Posterior cingulate gyrus (tissue), 11 donors: ENCODE results near the gene PEA15.

Source experiments
- DNase-seq, 10 donors: peaks; one replicate each; pipeline versions ENCODE4 v3.0.0 to v3.0.0-alpha.2; 2020 to 2021; ENCODE audit warnings: mixed read lengths in 3 of 10
- intact Hi-C: fragments of 100-400 bp; cut with DNase I; formaldehyde crosslinking; loops from one replicate; pipeline ENCODE4 v1.15.1; 2023

The PEA15 gene

DNA sequence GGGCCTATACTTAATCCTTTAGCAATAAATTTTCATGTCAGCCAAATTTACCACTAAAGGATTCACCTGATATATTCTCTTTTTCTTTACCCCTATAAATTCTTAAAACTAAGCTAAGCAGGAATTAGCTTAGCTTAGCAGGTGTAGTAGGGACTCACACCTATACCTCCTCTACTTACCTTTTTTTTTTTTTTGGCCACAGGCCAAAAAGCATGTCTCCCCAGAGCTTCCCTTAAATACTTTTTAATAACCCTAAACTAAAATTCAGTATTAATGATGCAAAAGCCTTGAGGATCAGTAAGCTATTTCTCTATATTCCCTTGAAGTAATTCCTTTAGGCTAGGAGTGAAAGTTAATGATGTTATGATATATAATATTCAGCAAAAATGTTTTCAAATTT is 23.2 kb downstream of the PEA15 start:
- no peak for DNase-seq
- intact Hi-C loops, result no loop called here

DNA sequence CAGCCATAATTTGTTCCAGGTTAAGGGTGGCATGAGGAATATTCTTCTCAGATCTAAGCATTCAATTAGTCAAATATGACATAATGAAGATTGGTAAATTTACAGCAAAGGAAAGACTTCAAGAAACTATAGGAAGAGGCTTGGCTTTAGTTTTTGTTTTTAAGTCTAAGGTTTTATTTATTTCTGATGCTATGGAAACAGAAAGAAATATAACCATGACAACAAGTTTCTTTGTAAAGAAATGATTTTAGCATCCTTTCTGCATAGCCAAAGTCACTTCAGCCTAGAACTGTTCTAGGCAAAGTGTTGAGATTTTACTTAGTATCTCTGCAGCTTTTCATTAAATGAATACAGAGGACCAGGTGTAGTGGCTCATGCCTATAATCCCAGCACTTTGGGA is 27.7 kb downstream of the PEA15 start:
- intact Hi-C loops, result no loop called here

DNA sequence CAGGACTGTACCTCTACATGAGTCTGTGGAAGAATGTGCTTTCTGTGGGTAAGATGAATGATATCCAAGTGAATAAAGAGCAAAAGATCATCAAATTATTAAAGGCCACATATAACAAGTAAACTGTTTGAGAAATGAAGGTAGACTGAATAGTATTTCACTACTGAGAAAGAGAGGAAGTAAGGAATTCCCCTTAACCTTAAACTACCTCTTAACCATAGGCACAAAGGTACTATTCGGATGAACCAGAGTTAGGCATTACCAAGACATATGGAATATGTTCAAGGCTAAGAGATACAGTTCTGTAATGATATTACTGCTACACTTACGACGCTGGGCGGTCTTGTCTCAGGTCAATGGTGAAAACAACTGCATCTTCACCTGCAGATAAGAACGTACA is 31.6 kb downstream of the PEA15 start:
- intact Hi-C loops, result no loop called here
- no peak for DNase-seq

More for the DNA sequence above, 27.7 kb downstream of the PEA15 start:
- no peak for DNase-seq

DNA sequence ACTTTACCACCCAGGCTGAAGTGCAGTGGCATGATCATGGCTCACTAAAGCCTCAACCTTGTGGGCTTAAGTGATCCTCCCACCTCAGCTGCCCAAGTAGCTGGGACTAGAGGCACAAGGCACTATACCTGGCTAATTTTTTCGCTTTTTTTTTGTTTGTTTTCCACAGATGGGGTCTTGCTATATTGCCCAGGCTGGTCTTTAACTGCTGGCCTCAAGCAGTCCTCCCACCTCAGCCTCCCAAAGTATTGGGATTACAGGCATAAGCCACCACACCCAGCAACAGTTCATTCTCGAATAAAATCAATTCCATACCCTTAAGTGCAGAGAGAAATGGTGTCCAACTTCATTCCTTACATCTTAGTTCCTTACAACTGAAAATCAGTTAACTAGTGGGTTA is 32.4 kb downstream of the PEA15 start:
- no peak for DNase-seq
- intact Hi-C loops, result no loop called here

DNA sequence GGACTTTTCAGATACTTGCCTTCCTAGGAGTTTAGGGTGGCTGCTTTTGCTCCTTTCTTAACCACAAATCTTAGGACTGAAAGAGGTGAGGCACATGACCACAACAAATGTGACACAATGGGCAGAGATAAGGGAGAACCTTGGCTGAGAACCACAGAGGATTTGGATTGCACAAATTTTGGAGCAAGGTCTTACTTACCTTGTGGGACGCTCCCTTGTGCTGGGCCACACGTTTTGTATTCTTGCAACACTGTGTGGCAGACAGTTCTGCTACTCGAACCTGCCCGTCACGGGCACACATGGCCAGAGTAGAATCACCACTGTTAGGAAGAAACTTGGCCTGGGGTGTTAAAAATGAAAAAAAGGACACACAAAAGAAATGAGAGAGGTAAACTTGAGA is 33.2 kb downstream of the PEA15 start:
- intact Hi-C loops, result no loop called here
- DNase-seq, result no peak

DNA sequence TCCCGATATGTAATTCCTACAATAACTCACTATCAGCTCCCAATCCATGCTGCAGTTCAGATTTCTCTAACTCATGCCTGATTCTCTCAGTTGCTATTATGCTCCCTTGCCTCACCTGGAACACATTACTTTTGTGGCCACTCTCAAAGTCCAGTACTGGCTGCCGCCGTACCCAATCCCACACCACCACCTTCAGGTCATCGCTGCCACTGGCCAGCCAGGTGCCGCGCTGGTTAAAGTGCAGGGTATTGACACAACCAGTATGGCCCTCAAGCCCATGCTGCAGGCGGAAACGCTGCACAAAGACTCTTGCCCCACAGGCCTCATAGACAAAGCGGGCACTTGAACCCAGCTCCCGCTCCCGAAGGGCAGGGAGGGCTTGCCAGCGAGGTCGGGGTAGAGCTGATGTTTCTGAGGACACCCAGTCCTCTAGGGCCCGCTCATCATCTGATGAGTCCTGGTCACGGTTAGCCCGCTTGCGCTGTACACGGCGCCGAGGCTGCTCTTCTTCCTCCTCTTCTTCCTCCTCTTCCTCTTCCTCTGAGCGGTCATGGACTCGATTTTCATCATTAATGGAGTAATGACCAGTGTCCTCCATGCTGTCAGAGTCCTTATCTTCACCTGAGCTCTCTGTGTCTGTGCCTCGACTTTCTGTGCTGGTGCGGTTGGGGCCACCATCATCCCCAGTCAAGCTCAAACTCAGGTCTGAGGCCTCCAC is 34.6 kb downstream of the PEA15 start:
- DNase-seq, result peak in 1 of 10 donors; percentile 73
- intact Hi-C loops, result no loop called here

DNA sequence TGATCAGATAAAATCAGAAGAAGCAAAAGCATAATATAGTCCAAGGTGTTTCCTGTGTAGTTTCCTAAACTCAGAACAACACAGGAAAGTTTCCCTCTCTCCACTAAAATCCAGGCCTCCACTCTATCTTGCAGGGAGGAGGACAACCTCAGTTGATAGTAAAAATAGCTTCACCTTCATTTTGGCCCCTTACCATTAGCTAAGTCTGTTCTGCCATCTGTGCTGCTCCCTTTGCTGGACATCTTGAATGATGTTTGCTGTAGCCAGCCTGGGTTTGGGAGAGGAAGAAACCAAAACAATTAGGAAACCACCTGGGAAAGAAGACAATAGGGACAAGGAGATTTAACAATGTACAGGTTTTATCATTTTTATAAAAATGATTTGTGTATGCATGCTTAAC is 38.6 kb downstream of the PEA15 start:
- DNase-seq, result no peak
- intact Hi-C loops, result no loop called here

DNA sequence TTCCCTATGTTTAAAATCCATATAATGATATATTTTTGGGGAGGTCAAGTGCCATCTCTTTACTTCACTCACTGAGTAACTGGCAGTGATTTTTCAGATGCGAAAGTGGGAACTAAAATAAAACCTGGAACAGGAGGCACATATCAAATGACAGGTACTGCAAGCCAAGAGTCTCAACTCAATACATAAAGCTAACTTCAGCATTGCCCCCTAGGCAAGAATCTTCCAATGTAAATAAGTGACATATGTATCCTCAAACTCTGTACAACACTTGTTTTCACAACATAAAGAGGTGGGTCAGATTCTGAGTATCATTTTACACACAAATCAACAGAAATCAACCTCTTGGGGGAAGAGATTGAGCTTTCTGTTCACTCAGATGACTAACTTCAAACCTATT is 39.0 kb downstream of the PEA15 start:
- no peak for DNase-seq
- intact Hi-C loops, result no loop called here

DNA sequence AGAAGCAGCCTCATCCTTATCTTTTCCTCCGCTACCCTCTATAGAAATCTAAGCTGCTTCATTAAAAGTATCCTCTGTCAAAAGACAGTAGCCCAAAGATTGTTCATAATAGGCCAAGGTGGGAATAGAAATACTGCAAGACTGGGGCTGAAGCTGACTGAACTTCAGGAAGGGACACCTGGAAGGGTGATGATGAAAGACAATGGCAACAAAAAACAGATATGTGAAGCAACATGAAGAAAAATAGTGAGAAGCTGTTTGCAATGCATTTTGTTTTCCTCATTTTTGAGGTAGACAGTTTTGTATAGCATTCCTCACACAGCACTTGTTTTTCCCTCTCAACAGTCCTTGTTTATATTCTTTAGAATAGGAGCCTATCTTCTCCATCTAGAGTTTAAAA is 40.2 kb downstream of the PEA15 start:
- DNase-seq, result no peak
- intact Hi-C loops, result no loop called here

DNA sequence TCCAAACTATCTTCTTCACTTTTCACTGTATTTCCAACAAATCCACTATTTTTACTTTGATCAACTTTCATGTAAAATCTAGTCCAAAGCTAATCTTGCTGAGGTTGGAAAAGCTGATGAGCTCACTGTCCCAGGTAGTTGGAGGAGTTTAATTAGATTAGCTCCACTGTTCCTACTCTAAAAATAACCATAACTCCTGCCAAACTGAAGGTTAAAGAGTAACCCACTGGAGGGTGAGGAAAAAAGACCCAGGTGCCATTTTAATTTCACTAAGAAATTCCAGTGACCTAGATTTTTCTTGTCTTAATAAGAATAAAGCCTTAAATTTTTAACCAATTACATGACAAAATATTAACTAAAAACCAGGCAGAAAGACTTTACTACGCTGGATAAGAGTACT is 41.9 kb downstream of the PEA15 start:
- intact Hi-C loops, result no loop called here
- DNase-seq, result no peak

DNA sequence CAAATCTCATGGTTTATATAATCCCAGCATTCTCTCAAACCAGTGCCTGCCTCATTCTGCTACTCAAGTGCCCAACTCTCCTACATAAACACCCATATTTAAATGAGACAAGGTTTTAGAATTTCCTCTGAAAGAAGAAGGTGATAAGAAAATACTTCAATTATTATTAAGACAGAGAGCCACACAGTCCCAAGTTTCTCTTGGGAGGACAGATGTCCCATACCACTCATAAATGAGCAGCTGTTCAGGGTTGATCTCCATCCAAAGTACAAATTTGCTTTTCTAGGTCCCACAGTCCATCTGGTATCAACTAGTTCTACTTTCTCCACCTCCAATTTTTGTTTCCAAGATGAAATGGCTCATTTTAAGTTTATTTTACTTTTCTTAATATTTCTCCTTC is 45.8 kb downstream of the PEA15 start:
- intact Hi-C loops, result loop anchor here (5.0 kb wide), 2 partner anchors 44 to 164 kb away; partner anchors contain the start of gene PEA15
- DNase-seq, result no peak

DNA sequence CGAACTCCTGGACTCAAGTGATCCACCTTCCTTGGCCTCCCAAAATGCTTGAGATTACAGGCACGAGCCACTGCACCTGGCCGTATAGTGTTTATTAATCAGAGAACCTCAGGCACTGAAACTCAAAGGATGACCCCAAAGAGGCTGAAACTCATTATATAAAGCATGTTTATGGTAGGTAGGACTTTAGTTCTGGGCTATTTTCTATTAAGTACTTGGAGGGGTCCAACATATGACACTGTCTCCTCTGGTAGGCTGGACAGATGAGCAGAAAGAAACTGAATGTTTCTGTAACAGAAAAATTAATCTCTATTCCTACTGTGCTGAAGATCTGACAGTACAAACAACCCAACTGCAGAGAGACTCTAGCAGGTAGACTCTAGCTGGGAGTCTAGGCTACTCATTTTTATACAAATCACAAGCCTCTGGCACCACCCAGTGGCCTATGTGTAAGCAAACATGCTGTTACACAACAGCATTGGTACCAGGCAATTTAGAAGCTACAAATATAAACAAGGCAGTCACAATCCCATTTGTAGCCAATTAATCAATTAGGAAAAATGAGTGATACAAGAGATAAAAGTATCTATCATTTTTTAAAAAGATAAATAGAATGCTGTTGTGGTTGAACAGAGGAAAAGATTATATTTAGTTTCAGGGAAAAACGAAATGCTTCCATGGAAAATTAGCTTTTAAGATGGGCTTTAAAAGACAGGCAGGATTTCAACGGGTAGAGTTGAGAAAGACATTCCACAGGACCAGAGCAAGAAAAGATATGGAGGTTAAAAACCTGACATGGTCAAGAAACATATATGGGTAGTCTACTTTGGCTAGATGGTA is 46.7 kb downstream of the PEA15 start:
- peak in 9 of 10 donors; percentile 32 to 93 (median 78) for DNase-seq
- intact Hi-C loops, result loop anchor here (1.0 to 5.0 kb wide), 4 partner anchors 45 to 165 kb away; partner anchors contain the start of gene PEA15

DNA sequence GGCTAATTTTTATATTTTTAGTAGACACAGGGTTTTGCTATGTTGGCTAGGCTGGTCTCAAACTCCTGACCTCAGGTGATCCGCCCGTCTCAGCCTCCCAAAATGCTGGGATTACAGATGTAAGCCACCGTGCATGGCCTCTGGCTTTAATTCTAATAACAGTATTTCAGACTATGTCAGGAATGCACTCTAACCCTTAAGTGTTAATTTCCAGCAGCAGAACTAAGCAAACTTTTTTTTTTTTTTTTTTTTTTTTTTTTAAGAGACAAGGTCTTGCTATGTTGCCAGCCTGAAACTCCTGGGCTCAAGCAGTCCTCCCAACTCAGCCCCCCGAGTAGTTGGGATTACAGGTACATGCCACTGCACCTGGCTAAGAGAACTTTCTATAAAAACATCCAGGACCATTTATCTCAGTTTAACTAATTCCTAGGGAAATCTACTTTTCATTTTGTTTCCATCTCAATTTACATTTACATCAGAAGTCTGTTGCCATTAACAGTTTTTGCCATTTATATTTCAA is 50.7 kb downstream of the PEA15 start:
- intact Hi-C loops, result no loop called here
- no peak for DNase-seq

DNA sequence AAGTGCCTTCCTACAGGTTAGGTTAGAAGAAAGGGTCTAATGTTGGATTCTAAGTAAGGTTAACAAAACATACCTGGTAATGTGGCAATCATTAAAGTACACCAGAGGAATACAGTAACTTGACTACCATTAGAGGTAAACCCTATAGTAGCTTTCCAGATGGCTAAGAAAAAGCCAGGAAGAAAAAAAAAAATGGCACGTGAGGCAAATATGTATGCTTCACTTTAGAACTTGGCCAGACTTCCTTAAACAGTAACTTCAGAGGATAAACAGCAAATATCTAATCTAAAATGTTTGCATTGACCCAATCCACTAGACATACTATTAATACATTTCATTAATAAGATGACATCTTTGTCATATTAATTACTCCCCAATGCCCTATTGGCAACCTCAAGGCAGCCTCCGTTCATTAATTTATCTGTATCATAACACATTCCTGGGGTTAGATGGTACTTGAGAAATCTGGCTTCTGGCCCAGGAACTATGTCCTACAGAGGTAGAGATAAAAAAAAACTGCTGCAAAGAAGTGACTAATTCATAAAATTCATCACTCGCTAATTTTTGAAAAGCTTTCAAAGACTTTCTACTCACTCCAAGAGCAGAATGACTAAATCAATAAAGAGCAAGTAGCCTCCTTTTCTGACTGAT is 51.3 kb downstream of the PEA15 start:
- no peak for DNase-seq

DNA sequence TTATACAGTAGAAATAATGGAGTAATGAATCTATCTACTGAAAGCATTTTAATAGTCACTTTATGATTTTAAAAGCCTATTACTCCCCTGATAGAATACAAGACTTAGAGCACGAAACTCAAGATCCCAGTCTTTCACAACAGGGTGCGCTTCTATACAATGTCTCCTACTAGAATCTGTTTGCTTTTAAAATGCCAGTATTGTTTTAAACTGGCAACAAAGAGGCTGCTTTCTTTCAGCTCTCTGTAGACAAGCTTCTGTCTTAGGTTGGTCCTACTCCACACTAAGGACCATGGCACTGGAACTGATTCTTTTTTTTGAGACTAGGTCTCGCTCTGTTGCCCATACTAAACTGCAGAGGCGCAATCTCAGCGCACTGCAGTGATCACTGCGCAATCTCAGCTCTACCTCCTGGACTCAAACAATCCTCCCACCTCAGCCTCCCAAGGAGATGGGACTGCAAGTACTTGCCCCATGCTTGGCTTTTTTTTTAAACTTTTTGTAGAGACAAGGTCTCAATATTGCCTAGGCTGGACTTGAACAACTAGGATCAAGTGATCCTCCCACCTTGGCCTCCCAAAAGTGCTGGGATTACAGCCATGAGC is 52.3 kb downstream of the PEA15 start:
- intact Hi-C loops, result no loop called here
- DNase-seq, result no peak

More for the DNA sequence above, 51.3 kb downstream of the PEA15 start:
- intact Hi-C loops, result no loop called here

DNA sequence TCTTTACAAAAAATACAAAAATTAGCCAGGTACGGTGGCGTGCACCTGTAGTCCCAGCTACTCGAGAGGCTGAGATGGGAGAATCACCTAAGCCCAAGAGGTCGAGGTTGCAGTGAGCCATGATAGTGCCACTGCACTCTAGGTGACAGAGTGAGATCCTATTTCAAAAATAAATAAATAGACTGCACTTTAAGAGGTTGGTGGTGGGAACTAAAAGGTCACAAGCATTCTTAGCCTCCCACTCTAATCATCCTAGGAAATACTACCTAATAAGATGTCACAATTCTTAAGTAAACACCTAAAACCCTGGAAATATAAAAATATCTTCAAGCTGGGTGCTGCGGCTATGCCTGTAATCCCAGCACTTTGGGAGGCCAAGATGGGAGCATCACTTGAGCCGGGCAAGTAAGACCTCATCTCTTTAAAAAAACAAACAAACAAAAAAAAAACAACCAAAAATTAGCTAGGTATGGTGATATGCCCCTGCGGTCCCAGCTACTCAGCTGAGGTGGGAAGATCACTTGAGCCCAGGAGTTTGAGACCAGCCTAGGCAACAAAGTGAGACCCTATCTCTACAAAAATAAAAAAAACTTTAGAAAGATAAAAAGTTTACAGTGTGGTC is 53.1 kb downstream of the PEA15 start:
- intact Hi-C loops, result no loop called here
- no peak for DNase-seq

DNA sequence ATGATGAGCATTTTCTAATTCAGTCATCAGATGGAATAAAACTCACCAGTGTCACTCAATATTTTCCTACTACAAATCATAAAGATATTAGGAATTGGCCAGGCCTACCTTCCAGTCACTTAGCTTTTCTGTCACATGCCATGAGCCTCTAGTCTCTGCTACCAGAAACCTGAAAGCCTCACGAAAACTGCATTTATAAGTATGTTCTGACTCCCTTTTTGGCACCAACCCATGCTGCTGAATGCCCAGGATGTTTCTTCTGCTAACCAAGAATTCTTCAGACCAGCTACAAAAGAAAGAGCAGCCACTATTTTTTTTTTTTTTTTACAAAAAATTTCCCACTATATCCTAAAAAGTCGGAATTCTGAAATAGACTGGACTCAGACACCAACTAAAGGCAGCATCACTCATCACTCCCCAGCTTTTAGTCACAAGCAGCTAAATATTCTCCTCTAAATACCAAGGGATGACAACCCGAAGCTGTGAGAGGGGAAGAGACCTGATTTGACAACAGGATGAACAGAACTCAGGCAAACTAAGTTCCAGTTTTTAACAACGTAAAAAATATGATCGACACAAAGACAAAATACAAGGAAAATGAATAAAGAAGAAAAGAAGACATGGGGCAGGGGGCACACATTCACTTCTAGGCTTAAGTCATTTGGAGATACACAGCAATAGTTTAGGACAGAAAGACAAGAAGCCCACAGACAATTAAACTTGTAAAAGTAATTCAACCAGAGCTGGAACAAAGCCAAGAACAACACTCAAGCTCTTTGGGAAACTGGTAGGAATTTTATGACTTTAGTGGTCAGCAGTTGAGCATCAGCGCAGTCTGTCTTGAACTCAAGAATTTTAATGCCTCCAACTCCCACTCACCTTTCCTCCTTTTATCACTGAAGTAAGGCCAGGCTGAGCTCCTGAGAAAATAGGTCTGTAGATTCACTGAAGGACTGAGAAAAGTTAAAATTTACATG is 55.5 kb downstream of the PEA15 start:
- no peak for DNase-seq
- intact Hi-C loops, result no loop called here

DNA sequence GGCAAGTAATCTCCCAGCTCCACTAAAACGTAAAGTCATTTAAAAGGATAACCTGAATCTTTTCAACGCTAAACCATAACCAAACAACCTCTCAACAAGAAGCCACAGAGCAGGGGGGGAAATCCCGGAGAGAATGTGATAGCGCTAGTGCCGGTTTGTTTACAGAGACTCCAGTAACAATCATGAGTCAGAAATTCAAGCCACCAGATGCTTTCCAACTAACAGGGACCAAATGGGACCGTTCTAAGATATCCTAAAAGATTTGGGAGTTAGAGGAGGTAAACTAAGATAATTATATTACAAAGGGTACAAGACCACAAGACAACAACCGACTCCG is 56.3 kb downstream of the PEA15 start:
- DNase-seq, result no peak
- intact Hi-C loops, result no loop called here
